GM23248 (cell line): ENCODE results near the gene ADAMTSL3. TPM values are rescaled to one million over a fixed set of nuclear protein-coding genes. Genes with fewer than 3 reads are reported as not detected.
A peak's percentile ranks its signal among the peaks of the same experiment; 100 is the strongest.

Source experiments
- DNase-seq: peaks from one replicate; pipeline ENCODE4 v3.0.0-alpha.2; 2015
- H2AFZ ChIP-seq: fragments of 200-600 bp; sonication (generic); 2 replicates; pipeline ENCODE4 v1.6.1; 2016; ENCODE audit warnings: antibody characterized with exemption
- H3F3A ChIP-seq: fragments of 200-600 bp; sonication (generic); 2 replicates; pipeline ENCODE4 v1.6.1; 2016; ENCODE audit warnings: mild to moderate bottlenecking, antibody characterized with exemption, mixed run types; ENCODE audit not compliant: insufficient read depth
- H3K27ac ChIP-seq: fragments of 200-600 bp; sonication (generic); 2 replicates; pipeline ENCODE4 v1.5.1; 2016; ENCODE audit warnings: mild to moderate bottlenecking
- H3K27me3 ChIP-seq: fragments of 200-600 bp; sonication (generic); replicated peaks from 2 replicates; pipeline ENCODE4 v1.6.1; 2016; ENCODE audit warnings: mild to moderate bottlenecking; ENCODE audit not compliant: insufficient read depth
- H3K36me3 ChIP-seq: fragments of 200-600 bp; sonication (generic); 2 replicates; pipeline ENCODE4 v1.6.1; 2016; ENCODE audit warnings: low read depth, mild to moderate bottlenecking
- H3K4me1 ChIP-seq: fragments of 200-600 bp; sonication (generic); 2 replicates; pipeline ENCODE4 v1.6.1; 2016; ENCODE audit warnings: mild to moderate bottlenecking; ENCODE audit not compliant: insufficient read depth
- H3K4me2 ChIP-seq: fragments of 200-600 bp; sonication (generic); one replicate; pipeline ENCODE4 v1.6.1; 2016; ENCODE audit warnings: mild to moderate bottlenecking; ENCODE audit not compliant: unreplicated experiment
- H3K4me3 ChIP-seq: fragments of 200-600 bp; sonication (generic); 2 replicates; pipeline ENCODE4 v1.5.1; 2016; ENCODE audit warnings: mild to moderate bottlenecking
- H3K79me2 ChIP-seq: fragments of 200-600 bp; sonication (generic); 2 replicates; pipeline ENCODE4 v1.6.1; 2016; ENCODE audit warnings: mild to moderate bottlenecking; ENCODE audit not compliant: insufficient read depth
- H3K9ac ChIP-seq: fragments of 200-600 bp; sonication (generic); 2 replicates; pipeline ENCODE4 v1.6.1; 2016; ENCODE audit warnings: mild to moderate bottlenecking
- H3K9me2 ChIP-seq: fragments of 200-600 bp; sonication (generic); 2 replicates; pipeline ENCODE4 v1.6.1; 2016; ENCODE audit warnings: mixed run types, mild to moderate bottlenecking, moderate library complexity; ENCODE audit not compliant: insufficient read depth
- H3K9me3 ChIP-seq: fragments of 200-600 bp; sonication (generic); one replicate; pipeline ENCODE4 v1.6.1; 2017; ENCODE audit warnings: low read depth
- H4K20me1 ChIP-seq: fragments of 200-600 bp; sonication (generic); 2 replicates; pipeline ENCODE4 v1.6.0; 2016; ENCODE audit not compliant: insufficient read depth
- EZH2 ChIP-seq: fragments of 200-600 bp; sonication (generic); IDR thresholded peaks from 2 replicates; pipeline ENCODE4 v1.6.1; 2018; ENCODE audit warnings: antibody characterized with exemption, mild to moderate bottlenecking; ENCODE audit not compliant: insufficient read depth, poor library complexity, severe bottlenecking
- EZH2phosphoT487 ChIP-seq: fragments of 200-600 bp; sonication (generic); IDR thresholded peaks from 2 replicates; pipeline ENCODE4 v1.6.1; 2018; ENCODE audit warnings: antibody characterized with exemption, moderate library complexity, mild to moderate bottlenecking, low read depth; ENCODE audit not compliant: insufficient read depth
- WGBS, 2 experiments: methylation state at CpG; one replicate each; pipeline ENCODE4 v1.1.6; 2015 to 2017; ENCODE audit warnings: low lambda C conversion rate in 2 of 2, low coverage in 1 of 2; ENCODE audit errors: missing lambda C conversion rate in 2 of 2; 5-methylcytosine and 5-hydroxymethylcytosine counted together
- in situ Hi-C: fragments of 300-500 bp; cut with MboI; formaldehyde crosslinking; loops from 2 replicates; pipeline ENCODE4 v1.15.0; 2020
- polyA plus RNA-seq: library from polyadenylated mRNA; unstranded; fragments of >200 nt; fragmentation: Nextera tagmentation; extraction: Ambion mirVana; gene quantifications from 2 replicates; pipeline ENCODE4 v1.2.1, GENCODE V29; 2016
- total RNA-seq: library from RNA; depleted of rRNA; stranded (reverse); fragments of >200 nt; shearing (Covaris generic); gene quantifications from 2 replicates; pipeline ENCODE4 v1.2.3, GENCODE V29; 2014

The ADAMTSL3 gene
- total and polyA plus RNA-seq, 2 experiments from 2014 or later: not detected

DNA sequence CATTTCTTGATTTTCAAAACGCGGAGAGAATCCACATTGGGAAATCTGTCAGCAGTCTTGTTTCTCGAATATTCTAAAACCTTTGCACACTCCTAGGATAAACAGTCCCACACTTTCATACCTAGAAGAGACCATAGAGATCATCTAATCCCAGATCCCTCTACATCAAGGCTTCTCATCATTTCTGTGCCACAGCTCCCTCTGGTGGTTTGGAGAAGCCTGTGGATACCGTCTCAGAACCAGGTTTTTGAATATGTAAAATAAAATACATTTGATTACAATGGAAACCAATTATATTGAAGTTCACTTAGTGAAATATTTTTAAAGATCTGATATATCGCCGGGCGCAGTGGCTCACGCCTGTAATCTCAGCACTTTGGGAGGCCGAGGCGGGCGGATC lies 369.7 kb downstream of the ADAMTSL3 start:
- TF ChIP-seq EZH2 (no peak), EZH2phosphoT487 (no peak)
- in situ Hi-C loops: no loop called here
- no peaks in the 10 kb centered on the region for H3K36me3 ChIP-seq
- no peak overlapping the region for H3K4me3 ChIP-seq
- no peaks in the 10 kb centered on the region for H3K9me2 ChIP-seq
- no peak overlapping the region for H3K27ac ChIP-seq
- H3K27me3 ChIP-seq: no peaks in the 10 kb centered on the region; the same call in 1 of the 2 replicates
- peak; percentile 55 for DNase-seq
- no peak overlapping the region for H3K4me2 ChIP-seq
- H2AFZ ChIP-seq: no peak overlapping the region
- no peak overlapping the region for H3K9ac ChIP-seq
- WGBS, 2 experiments: 75 to 78% methylated on average over 11 of the region's 11 CpGs
- no peaks in the 10 kb centered on the region for H3F3A ChIP-seq
- H3K79me2 ChIP-seq: no peaks in the 10 kb centered on the region
- no peaks in the 10 kb centered on the region for H3K9me3 ChIP-seq
- H4K20me1 ChIP-seq: no peaks in the 10 kb centered on the region
- H3K4me1 ChIP-seq: no peaks in the 10 kb centered on the region

DNA sequence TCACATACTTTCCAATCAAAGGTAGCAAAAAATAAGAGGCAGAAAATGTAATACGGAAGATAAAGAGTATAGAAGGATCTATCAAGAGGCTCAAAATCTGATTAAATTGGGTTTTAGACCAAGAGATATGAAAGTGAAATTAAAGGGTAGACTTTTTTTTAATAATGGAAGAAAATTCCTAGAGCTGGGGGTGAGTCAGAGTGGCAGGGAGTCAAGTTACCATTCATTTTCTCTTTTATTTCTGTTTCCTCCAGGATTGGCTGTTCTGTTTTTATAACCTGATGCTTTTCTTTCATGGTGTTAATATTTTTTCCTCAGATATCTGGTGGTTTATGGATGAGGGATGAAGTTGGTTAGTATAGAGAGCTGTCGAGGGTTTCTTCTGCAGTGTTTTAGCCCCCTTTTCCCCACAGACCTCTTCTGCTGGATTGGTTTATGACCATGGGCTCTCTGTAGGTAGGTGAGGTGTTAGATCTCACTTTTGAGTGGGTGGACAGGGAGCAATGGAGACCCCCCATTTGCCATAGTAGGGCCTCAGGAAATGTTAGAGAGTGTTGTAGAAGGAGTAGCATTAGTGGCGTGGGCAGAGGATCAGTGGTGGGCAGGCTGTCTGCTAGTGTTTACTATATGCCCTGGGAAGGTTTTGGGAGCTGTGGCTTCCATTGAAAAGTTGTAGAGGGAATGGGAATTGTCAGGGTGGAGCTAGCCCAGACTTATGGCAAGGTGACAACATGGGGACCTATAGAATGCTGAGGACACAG lies 380.1 kb downstream of the ADAMTSL3 start:
- Histone ChIP-seq H3K27me3 (no peaks in the 10 kb centered on the region), H3K4me2 (no peak overlapping the region), H3K27ac (no peak overlapping the region), H3F3A (no peaks in the 10 kb centered on the region), H4K20me1 (no peaks in the 10 kb centered on the region), H3K9me2 (no peaks in the 10 kb centered on the region), H2AFZ (no peak overlapping the region), H3K4me3 (no peak overlapping the region), H3K79me2 (no peaks in the 10 kb centered on the region), H3K36me3 (no peaks in the 10 kb centered on the region), H3K4me1 (no peaks in the 10 kb centered on the region), H3K9me3 (no peaks in the 10 kb centered on the region), H3K9ac (no peak overlapping the region)
- DNase-seq: no peak
- in situ Hi-C loops: no loop called here
- no peak for TF ChIP-seq EZH2
- no peak for TF ChIP-seq EZH2phosphoT487
- whole genome bisulfite sequencing, 2 experiments: 38 to 47% methylated on average over 3 of the region's 3 CpGs

DNA sequence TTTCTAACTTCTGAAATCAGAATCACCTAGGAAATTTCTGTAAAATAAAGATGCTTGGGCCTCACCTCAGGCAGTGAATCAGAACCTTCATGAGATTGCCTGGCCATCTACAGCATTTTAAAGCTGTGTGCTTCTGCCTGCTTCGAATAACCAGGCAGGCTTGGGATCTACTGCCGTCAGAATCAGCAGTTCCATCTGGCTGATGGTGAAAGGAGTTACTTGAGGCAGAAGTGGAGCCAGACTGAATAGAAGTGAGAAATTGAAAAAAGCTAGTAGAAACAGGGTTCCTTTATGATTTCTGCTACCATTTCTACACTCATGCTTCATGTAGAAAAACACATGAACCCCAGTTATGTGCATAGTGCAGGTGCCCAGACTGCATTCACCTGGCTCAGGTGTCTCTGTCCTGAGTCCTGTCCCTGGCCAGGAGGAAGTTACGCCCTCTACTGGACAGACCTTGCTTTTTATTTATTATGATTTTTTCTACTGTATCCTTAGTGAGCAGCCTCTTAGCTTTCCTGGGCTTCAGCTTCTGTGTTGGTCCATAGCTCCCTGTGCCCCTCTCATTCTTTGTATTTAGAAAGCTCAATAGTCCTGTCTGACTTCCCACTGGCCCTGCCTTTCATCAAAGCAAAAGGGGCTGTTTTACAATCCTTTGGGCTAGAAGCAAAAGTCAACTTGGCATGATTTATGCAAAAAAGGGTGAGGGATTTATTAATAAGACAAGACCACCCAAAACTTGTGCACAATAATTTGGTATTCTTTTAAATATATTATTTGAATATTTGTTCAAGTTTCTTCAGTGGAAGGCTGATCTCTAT lies 380.9 kb downstream of the ADAMTSL3 start:
- H3K27me3 ChIP-seq: 0 out of 2 replicates have a peak, but pooled peaks cover 4% of the 10 kb centered on the region
- no peaks in the 10 kb centered on the region for H3K36me3 ChIP-seq
- no peaks in the 10 kb centered on the region for H3K9me3 ChIP-seq
- TF ChIP-seq EZH2phosphoT487: no peak
- no peak for TF ChIP-seq EZH2
- no peaks in the 10 kb centered on the region for H3K79me2 ChIP-seq
- in situ Hi-C loops: no loop called here
- H3K9me2 ChIP-seq: no peaks in the 10 kb centered on the region
- DNase-seq: peak; percentile 4
- no peak overlapping the region for H3K9ac ChIP-seq
- H2AFZ ChIP-seq: no peak overlapping the region
- no peak overlapping the region for H3K4me3 ChIP-seq
- H3K4me2 ChIP-seq: no peak overlapping the region
- 11 to 16% methylated on average over 3 of the region's 3 CpGs for WGBS, 2 experiments
- H3K4me1 ChIP-seq: no peaks in the 10 kb centered on the region
- H4K20me1 ChIP-seq: no peaks in the 10 kb centered on the region
- no peaks in the 10 kb centered on the region for H3F3A ChIP-seq
- H3K27ac ChIP-seq: no peak overlapping the region

DNA sequence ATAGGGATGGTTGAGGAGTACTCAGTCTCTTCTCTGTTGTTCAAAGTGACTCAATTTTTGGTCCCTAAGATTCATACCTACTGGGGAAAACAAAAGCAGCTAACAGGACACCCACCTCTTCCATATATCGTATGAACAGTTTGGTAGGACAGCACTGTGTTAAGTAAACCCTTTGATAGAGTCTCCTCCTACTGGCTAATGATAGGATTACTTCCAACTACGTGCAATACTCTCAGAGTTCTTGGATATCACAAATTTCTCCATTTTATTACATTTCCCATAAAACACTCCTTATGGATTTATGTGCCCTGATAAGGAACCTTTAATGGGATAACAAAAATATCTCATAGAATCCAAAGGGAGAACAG lies 381.5 kb downstream of the ADAMTSL3 start:
- in situ Hi-C loops: no loop called here
- no peak overlapping the region for H3K4me3 ChIP-seq
- H3K4me2 ChIP-seq: no peak overlapping the region
- peak; percentile 54 for DNase-seq
- no peaks in the 10 kb centered on the region for H3K36me3 ChIP-seq
- WGBS, 2 experiments: 0 to 2% methylated on average over 2 of the region's 2 CpGs
- H2AFZ ChIP-seq: no peak overlapping the region
- H3K27ac ChIP-seq: no peak overlapping the region
- no peaks in the 10 kb centered on the region for H3K9me2 ChIP-seq
- 0 out of 2 replicates have a peak, but pooled peaks cover 5% of the 10 kb centered on the region for H3K27me3 ChIP-seq
- no peaks in the 10 kb centered on the region for H3K9me3 ChIP-seq
- TF ChIP-seq EZH2phosphoT487 (no peak), EZH2 (no peak)
- H3K4me1 ChIP-seq: no peaks in the 10 kb centered on the region
- no peaks in the 10 kb centered on the region for H4K20me1 ChIP-seq
- H3K79me2 ChIP-seq: no peaks in the 10 kb centered on the region
- no peak overlapping the region for H3K9ac ChIP-seq
- no peaks in the 10 kb centered on the region for H3F3A ChIP-seq
